K562 (cell line): ENCODE results near the gene AIDA. TPM values are rescaled to one million over a fixed set of nuclear protein-coding genes. Genes with fewer than 3 reads are reported as not detected.

Source experiments
- ATF2 ChIP-seq: sonication (generic); formaldehyde crosslinking; IDR thresholded peaks from 2 replicates; pipeline ENCODE4 v1.8.1; 2022; ENCODE audit warnings: missing genetic modification reagents
- CBX8 ChIP-seq: fragments of 200-600 bp; sonication (generic); IDR thresholded peaks from 2 replicates; pipeline ENCODE4 v1.6.1; 2012; ENCODE audit warnings: borderline replicate concordance, mixed run types, low read depth, mild to moderate bottlenecking, moderate library complexity, mixed read lengths, low read length, control low read depth, inconsistent platforms; ENCODE audit not compliant: poor library complexity, severe bottlenecking; ENCODE audit errors: extremely low read depth
- CC2D1A ChIP-seq: fragments of 450-650 bp; IDR thresholded peaks from 2 replicates; pipeline ENCODE4 v1.6.1; 2017; ENCODE audit warnings: mild to moderate bottlenecking
- CHCHD3 ChIP-seq: fragments of 250-450 bp; sonication (Bioruptor Pico); IDR thresholded peaks from 2 replicates; pipeline ENCODE4 v2.1.2; 2022; ENCODE audit warnings: mild to moderate bottlenecking
- CREB3L1 ChIP-seq: fragments of 450-650 bp; IDR thresholded peaks from 2 replicates; pipeline ENCODE4 v1.6.1; 2014; ENCODE audit warnings: low read depth, mild to moderate bottlenecking, moderate library complexity, borderline replicate concordance
- HDAC1 ChIP-seq, 2 experiments: fragments of 450-650 bp; IDR thresholded peaks; 2 replicates each; pipeline ENCODE4 v1.6.1; 2016 to 2017; ENCODE audit warnings: inconsistent platforms in 1 of 2, mild to moderate bottlenecking in 1 of 2, moderate library complexity in 1 of 2
- ILF3 ChIP-seq: fragments of 450-650 bp; IDR thresholded peaks from 2 replicates; pipeline ENCODE4 v1.6.1; 2018; ENCODE audit warnings: antibody characterized with exemption, mild to moderate bottlenecking, moderate library complexity, borderline replicate concordance
- IRF2 ChIP-seq: sonication (generic); formaldehyde crosslinking; IDR thresholded peaks from 2 replicates; pipeline ENCODE4 v1.8.1; 2022; ENCODE audit warnings: mild to moderate bottlenecking, missing genetic modification reagents
- RBM17 ChIP-seq: fragments of 200-400 bp; formaldehyde crosslinking; IDR thresholded peaks from 2 replicates; pipeline ENCODE4 v1.6.1; 2017; ENCODE audit warnings: low read depth, mild to moderate bottlenecking, low read length, borderline replicate concordance
- RCOR1 ChIP-seq, 2 experiments: IDR thresholded peaks; 2 replicates each; pipeline ENCODE4 v1.6.1; 2012; ENCODE audit warnings: low read depth in 2 of 2, low read length in 2 of 2, borderline replicate concordance in 1 of 2, improper control_type of control experiment in 1 of 2
- TEAD1 ChIP-seq, 2 experiments: fragments of 450-650 bp in 1 of 2; sonication (generic) in 1 of 2; formaldehyde crosslinking; IDR thresholded peaks; 2 replicates each; pipeline versions ENCODE4 v1.4.0 to v1.8.0; 2020 to 2022; ENCODE audit warnings: mild to moderate bottlenecking in 2 of 2, missing genetic modification reagents in 1 of 2
- ZEB2 ChIP-seq: fragments of 450-650 bp; IDR thresholded peaks from 2 replicates; pipeline ENCODE4 v1.6.1; 2016
- ZNF316 ChIP-seq: fragments of 450-650 bp; IDR thresholded peaks from 2 replicates; pipeline ENCODE4 v1.6.1; 2016
- polyA plus RNA-seq, 8 experiments: library from polyadenylated mRNA; depleted of rRNA in 4 of 8; stranded (reverse) in 5 of 8; unstranded in 3 of 8; fragments of >200 nt; fragmentation: Nextera tagmentation in 2 of 8; fragmentation: Illumina TruSeq in 1 of 8; extraction: Ambion mirVana in 2 of 8; extraction: Trizol in 1 of 8; gene quantifications; 2 replicates each; pipeline versions ENCODE4 v1.2.1 to v1.2.3, GENCODE V29; 2011 to 2014; ENCODE audit warnings: inconsistent platforms in 1 of 8, missing spikeins in 1 of 8
- total RNA-seq, 7 experiments: library from RNA; depleted of rRNA in 6 of 7; stranded (reverse); fragments of >200 nt in 6 of 7; fragmentation: Illumina TruSeq in 2 of 7; extraction: Trizol in 2 of 7; gene quantifications; 2 replicates each; pipeline versions ENCODE4 v1.2.1 to v1.2.3, GENCODE V29; 2011 to 2021; ENCODE audit warnings: low replicate concordance in 1 of 7
- TF ChIP-seq, protein P1 (sequence below): sonication (generic); formaldehyde crosslinking; IDR thresholded peaks from 2 replicates; pipeline ENCODE4 v1.8.0; 2023; ENCODE audit warnings: missing genetic modification reagents, mild to moderate bottlenecking, borderline replicate concordance
- TF ChIP-seq, protein P2 (sequence below): fragments of 150-350 bp; conservative IDR thresholded peaks from 2 replicates; pipeline ENCODE4 v1.6.1; 2014; ENCODE audit warnings: low read length

Gene AIDA
- total and polyA plus RNA-seq, 9 of the 15 experiments (the other 6 are each of a cell fraction or from before 2014, with no cell fraction given), result 18.2 to 77.9 (median 24.9) TPM

DNA sequence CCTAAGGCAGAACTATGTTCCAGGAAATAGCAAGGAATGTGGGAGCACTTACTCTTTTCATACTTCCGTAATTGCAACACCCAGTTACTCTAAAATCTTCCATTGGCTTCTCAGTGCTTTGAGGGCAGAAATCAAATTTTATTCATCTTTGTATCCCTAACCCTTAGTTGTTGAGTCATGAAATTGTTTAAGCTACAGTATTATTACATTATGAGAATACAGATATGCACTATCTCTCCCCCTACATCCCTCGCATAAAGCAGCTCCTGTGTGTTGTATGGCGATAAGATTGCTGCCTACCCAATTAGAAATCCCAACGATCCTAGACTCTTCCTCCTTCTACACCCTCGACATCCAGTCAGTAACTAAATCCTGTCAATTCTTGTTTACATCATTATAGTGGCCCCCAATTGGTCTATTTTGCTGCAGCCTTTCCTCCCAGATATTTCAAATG, 2.6 kb downstream of the AIDA start (continued):
- TF ChIP-seq ATF2 (CRISPR knock-in tag) (no peak), ILF3 (no peak), CHCHD3 (CRISPR knock-in tag) (no peak), HDAC1 (IDR thresholded peaks at IDR 0.05) (peak in 1 of 2 experiments; percentile 88; a peak in 3 of 4 replicates), CBX8 (no peak), ZNF316 (peak; percentile 84), CREB3L1 (no peak), RBM17 (no peak), CC2D1A (peak; percentile 81; the same call in 1 of the 2 replicates), IRF2 (no peak), TEAD1 (CRISPR knock-in tag; IDR thresholded peaks at IDR 0.05) (0 out of 4 replicates have a peak, but pooled peaks of 1 of the 2 experiments have one; percentile 26), RCOR1 (IDR thresholded peaks at IDR 0.05; ENCODE audit: borderline replicate concordance in 1 of 2, low read depth in 2 of 2, low read length in 2 of 2) (peak; percentile 57 to 99; a peak in 3 of 4 replicates), ZEB2 (no peak)
- TF ChIP-seq, protein P1, sequence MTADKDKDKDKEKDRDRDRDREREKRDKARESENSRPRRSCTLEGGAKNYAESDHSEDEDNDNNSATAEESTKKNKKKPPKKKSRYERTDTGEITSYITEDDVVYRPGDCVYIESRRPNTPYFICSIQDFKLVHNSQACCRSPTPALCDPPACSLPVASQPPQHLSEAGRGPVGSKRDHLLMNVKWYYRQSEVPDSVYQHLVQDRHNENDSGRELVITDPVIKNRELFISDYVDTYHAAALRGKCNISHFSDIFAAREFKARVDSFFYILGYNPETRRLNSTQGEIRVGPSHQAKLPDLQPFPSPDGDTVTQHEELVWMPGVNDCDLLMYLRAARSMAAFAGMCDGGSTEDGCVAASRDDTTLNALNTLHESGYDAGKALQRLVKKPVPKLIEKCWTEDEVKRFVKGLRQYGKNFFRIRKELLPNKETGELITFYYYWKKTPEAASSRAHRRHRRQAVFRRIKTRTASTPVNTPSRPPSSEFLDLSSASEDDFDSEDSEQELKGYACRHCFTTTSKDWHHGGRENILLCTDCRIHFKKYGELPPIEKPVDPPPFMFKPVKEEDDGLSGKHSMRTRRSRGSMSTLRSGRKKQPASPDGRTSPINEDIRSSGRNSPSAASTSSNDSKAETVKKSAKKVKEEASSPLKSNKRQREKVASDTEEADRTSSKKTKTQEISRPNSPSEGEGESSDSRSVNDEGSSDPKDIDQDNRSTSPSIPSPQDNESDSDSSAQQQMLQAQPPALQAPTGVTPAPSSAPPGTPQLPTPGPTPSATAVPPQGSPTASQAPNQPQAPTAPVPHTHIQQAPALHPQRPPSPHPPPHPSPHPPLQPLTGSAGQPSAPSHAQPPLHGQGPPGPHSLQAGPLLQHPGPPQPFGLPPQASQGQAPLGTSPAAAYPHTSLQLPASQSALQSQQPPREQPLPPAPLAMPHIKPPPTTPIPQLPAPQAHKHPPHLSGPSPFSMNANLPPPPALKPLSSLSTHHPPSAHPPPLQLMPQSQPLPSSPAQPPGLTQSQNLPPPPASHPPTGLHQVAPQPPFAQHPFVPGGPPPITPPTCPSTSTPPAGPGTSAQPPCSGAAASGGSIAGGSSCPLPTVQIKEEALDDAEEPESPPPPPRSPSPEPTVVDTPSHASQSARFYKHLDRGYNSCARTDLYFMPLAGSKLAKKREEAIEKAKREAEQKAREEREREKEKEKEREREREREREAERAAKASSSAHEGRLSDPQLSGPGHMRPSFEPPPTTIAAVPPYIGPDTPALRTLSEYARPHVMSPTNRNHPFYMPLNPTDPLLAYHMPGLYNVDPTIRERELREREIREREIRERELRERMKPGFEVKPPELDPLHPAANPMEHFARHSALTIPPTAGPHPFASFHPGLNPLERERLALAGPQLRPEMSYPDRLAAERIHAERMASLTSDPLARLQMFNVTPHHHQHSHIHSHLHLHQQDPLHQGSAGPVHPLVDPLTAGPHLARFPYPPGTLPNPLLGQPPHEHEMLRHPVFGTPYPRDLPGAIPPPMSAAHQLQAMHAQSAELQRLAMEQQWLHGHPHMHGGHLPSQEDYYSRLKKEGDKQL (CRISPR knock-in tag), result no peak
- TF ChIP-seq, protein P2, sequence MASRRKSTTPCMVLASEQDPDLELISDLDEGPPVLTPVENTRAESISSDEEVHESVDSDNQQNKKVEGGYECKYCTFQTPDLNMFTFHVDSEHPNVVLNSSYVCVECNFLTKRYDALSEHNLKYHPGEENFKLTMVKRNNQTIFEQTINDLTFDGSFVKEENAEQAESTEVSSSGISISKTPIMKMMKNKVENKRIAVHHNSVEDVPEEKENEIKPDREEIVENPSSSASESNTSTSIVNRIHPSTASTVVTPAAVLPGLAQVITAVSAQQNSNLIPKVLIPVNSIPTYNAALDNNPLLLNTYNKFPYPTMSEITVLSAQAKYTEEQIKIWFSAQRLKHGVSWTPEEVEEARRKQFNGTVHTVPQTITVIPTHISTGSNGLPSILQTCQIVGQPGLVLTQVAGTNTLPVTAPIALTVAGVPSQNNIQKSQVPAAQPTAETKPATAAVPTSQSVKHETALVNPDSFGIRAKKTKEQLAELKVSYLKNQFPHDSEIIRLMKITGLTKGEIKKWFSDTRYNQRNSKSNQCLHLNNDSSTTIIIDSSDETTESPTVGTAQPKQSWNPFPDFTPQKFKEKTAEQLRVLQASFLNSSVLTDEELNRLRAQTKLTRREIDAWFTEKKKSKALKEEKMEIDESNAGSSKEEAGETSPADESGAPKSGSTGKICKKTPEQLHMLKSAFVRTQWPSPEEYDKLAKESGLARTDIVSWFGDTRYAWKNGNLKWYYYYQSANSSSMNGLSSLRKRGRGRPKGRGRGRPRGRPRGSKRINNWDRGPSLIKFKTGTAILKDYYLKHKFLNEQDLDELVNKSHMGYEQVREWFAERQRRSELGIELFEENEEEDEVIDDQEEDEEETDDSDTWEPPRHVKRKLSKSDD, result no peak
